ENCODE measurements around the gene SHB. TPM values are rescaled to one million over a fixed set of nuclear protein-coding genes. Genes with fewer than 3 reads are reported as not detected.

The SHB gene
- total RNA-seq, 1 donor from 2014 or later, result 25.3 TPM

- Histone ChIP-seq H3K27ac (no peak overlapping the region), H3K27me3 (ENCODE audit: low read depth) (no peaks in the 10 kb centered on the region), H3K4me1 (peaks cover 67% of the 10 kb centered on the region), H3K36me3 (peaks cover 30% of the 10 kb centered on the region), H3K4me3 (no peak overlapping the region), H3K9me3 (no peaks in the 10 kb centered on the region)
- intact Hi-C loops (cut with DNase I), result no loop called here
- DNase-seq, result peak; percentile 35
- ATAC-seq, result no peak
- TF ChIP-seq CTCF (IDR thresholded peaks at IDR 0.05), result no peak
Observed at GRCh38 chr9:37946041-37946440, 123.0 kb downstream of the SHB start.

- H3K9me3 ChIP-seq, result no peaks in the 10 kb centered on the region
- H3K27ac ChIP-seq, result peak overlapping the region; percentile 50
- H3K36me3 ChIP-seq, result peaks cover 22% of the 10 kb centered on the region
- intact Hi-C loops (cut with DNase I), result no loop called here
- DNase-seq (peak; percentile 44), ATAC-seq (peak in 1 of 2 donors; percentile 3)
- TF ChIP-seq CTCF (IDR thresholded peaks at IDR 0.05), result no peak
- H3K4me1 ChIP-seq, result peaks cover 68% of the 10 kb centered on the region
- no peak overlapping the region for H3K4me3 ChIP-seq
- no peaks in the 10 kb centered on the region for H3K27me3 ChIP-seq (ENCODE audit: low read depth)
Observed at GRCh38 chr9:37944671-37945481, 124.2 kb downstream of the SHB start.

GRCh38 chr9:37944266-37944650 is 124.8 kb downstream of the SHB start:
- no peak for TF ChIP-seq CTCF (IDR thresholded peaks at IDR 0.05)
- intact Hi-C loops (cut with DNase I), result no loop called here
- H3K9me3 ChIP-seq, result no peaks in the 10 kb centered on the region
- DNase-seq (peak; percentile 32), ATAC-seq (peak; percentile 5 to 40)
- no peak overlapping the region for H3K4me3 ChIP-seq
- peaks cover 22% of the 10 kb centered on the region for H3K36me3 ChIP-seq
- no peaks in the 10 kb centered on the region for H3K27me3 ChIP-seq (ENCODE audit: low read depth)
- peak overlapping the region; percentile 50 for H3K27ac ChIP-seq
- peaks cover 74% of the 10 kb centered on the region for H3K4me1 ChIP-seq

- intact Hi-C loops (cut with DNase I), result no loop called here
- Histone ChIP-seq H3K36me3 (peaks cover 20% of the 10 kb centered on the region), H3K9me3 (no peaks in the 10 kb centered on the region), H3K27ac (peak overlapping the region; percentile 50), H3K4me1 (peaks cover 73% of the 10 kb centered on the region), H3K27me3 (ENCODE audit: low read depth) (no peaks in the 10 kb centered on the region), H3K4me3 (no peak overlapping the region)
- no peak for TF ChIP-seq CTCF (IDR thresholded peaks at IDR 0.05)
- ATAC-seq (peak; percentile 59 to 75), DNase-seq (peak; percentile 53)
Observed at GRCh38 chr9:37943345-37944265, 125.4 kb downstream of the SHB start.

- H3K36me3 ChIP-seq, result peaks cover 13% of the 10 kb centered on the region
- H3K4me1 ChIP-seq, result peaks cover 73% of the 10 kb centered on the region
- intact Hi-C loops (cut with DNase I), result no loop called here
- peak in 1 of 2 donors; percentile 33 for ATAC-seq
- DNase-seq, result peak; percentile 20
- no peaks in the 10 kb centered on the region for H3K27me3 ChIP-seq (ENCODE audit: low read depth)
- H3K27ac ChIP-seq, result peak overlapping the region; percentile 50
- H3K4me3 ChIP-seq, result no peak overlapping the region
- TF ChIP-seq CTCF (IDR thresholded peaks at IDR 0.05), result no peak
- no peaks in the 10 kb centered on the region for H3K9me3 ChIP-seq
Observed at GRCh38 chr9:37942621-37943344, 126.2 kb downstream of the SHB start.

All from lower lobe of right lung (tissue), 2 donors.